OCI-LY7 (cell line): ENCODE data around the gene BICD1. TPM values are rescaled to one million over a fixed set of nuclear protein-coding genes. Genes with fewer than 3 reads are reported as not detected.

Experiments
- small RNA-seq: library from RNA; depleted of rRNA; stranded (forward); fragments of <200 nt; gene quantifications from one replicate; pipeline ENCODE3, GENCODE V24; 2014
- total RNA-seq, 2 experiments: library from RNA; depleted of rRNA in 1 of 2; stranded (reverse); fragments of >200 nt in 1 of 2; shearing (Covaris generic) in 1 of 2; gene quantifications; 2 replicates each; pipeline ENCODE4 v1.2.3, GENCODE V29; 2014 to 2022

The BICD1 gene
- total RNA-seq, 2 experiments from 2014 or later: 42.9 to 88.2 TPM

Small RNAs within 50 kb of the gene (small RNA-seq; reads per million reads assigned to genes)
- not detected for gene AC048344.2
- gene AC048344.3: not detected
- gene RF00019: not detected

Other genes with a start within 250 kb of the BICD1 start
- 53.3 and 70.4 TPM in 2 replicates for gene RESF1, start 147.4 kb upstream of the BICD1 start, total RNA-seq (2014; rRNA removed; shearing (Covaris generic))
- gene RESF1, start 147.4 kb upstream of the BICD1 start, total RNA-seq (2022): 46.3 and 60.8 TPM in 2 replicates